ENCODE results near the gene COL16A1. TPM values are rescaled to one million over a fixed set of nuclear protein-coding genes. Genes with fewer than 3 reads are reported as not detected.

The COL16A1 gene
- total RNA-seq, 2 donors from 2014 or later = 10.1 to 15.8 TPM

GRCh38 chr1:31642897-31643296, 60.9 kb downstream of the COL16A1 start:
- intact Hi-C loops (cut with DNase I) = no loop called here
- no peaks in the 10 kb centered on the region for H3K9me3 ChIP-seq
- no peaks in the 10 kb centered on the region for H3K27me3 ChIP-seq
- WGBS, 2 donors = 87 to 90% methylated on average over 3 of the region's 3 CpGs
- H3K36me3 ChIP-seq (replicated peaks in 1 of 2; ENCODE audit: insufficient read depth in 1 of 2, low read depth in 2 of 2) = no peaks in the 10 kb centered on the region
- H3K4me1 ChIP-seq = peaks cover 51% of the 10 kb centered on the region
- no peak overlapping the region for H3K4me3 ChIP-seq
- no peak for TF ChIP-seq POLR2A (IDR thresholded peaks at IDR 0.05)
- no peak for TF ChIP-seq CTCF (IDR thresholded peaks at IDR 0.05)
- no peak for ATAC-seq
- no peak overlapping the region for H3K27ac ChIP-seq
- DNase-seq = no peak

- no peaks in the 10 kb centered on the region for H3K9me3 ChIP-seq
- ATAC-seq (no peak), DNase-seq (no peak)
- H3K4me1 ChIP-seq = peaks cover 51% of the 10 kb centered on the region
- TF ChIP-seq POLR2A (IDR thresholded peaks at IDR 0.05) (no peak), CTCF (IDR thresholded peaks at IDR 0.05) (no peak)
- WGBS, 2 donors = 92 to 93% methylated on average over 4 of the region's 4 CpGs
- intact Hi-C loops (cut with DNase I) = no loop called here
- no peaks in the 10 kb centered on the region for H3K36me3 ChIP-seq (replicated peaks in 1 of 2; ENCODE audit: insufficient read depth in 1 of 2, low read depth in 2 of 2)
- no peak overlapping the region for H3K27ac ChIP-seq
- no peaks in the 10 kb centered on the region for H3K27me3 ChIP-seq
- H3K4me3 ChIP-seq = no peak overlapping the region
Observed at GRCh38 chr1:31642366-31642765, 61.5 kb downstream of the COL16A1 start.

GRCh38 chr1:31640964-31641363, 62.9 kb downstream of the COL16A1 start:
- Histone ChIP-seq H3K36me3 (replicated peaks in 1 of 2; ENCODE audit: insufficient read depth in 1 of 2, low read depth in 2 of 2) (no peaks in the 10 kb centered on the region), H3K9me3 (no peaks in the 10 kb centered on the region), H3K27ac (no peak overlapping the region), H3K4me3 (no peak overlapping the region), H3K4me1 (peaks cover 51% of the 10 kb centered on the region), H3K27me3 (no peaks in the 10 kb centered on the region)
- DNase-seq (no peak), ATAC-seq (no peak)
- intact Hi-C loops (cut with DNase I) = no loop called here
- no peak for TF ChIP-seq POLR2A (IDR thresholded peaks at IDR 0.05)
- no peak for TF ChIP-seq CTCF (IDR thresholded peaks at IDR 0.05)
- 75 to 94% methylated on average over 4 of the region's 4 CpGs for WGBS, 2 donors

- H3K4me3 ChIP-seq = no peak overlapping the region
- no peak for ATAC-seq
- intact Hi-C loops (cut with DNase I) = no loop called here
- peaks cover 44% of the 10 kb centered on the region for H3K4me1 ChIP-seq
- no peaks in the 10 kb centered on the region for H3K9me3 ChIP-seq
- no peaks in the 10 kb centered on the region for H3K27me3 ChIP-seq
- TF ChIP-seq POLR2A (IDR thresholded peaks at IDR 0.05) = no peak
- TF ChIP-seq CTCF (IDR thresholded peaks at IDR 0.05) = no peak
- H3K27ac ChIP-seq = no peak overlapping the region
- no peaks in the 10 kb centered on the region for H3K36me3 ChIP-seq (replicated peaks in 1 of 2; ENCODE audit: insufficient read depth in 1 of 2, low read depth in 2 of 2)
- no peak for DNase-seq
Observed at GRCh38 chr1:31640179-31640578, 63.6 kb downstream of the COL16A1 start.

GRCh38 chr1:31639543-31639942, 64.3 kb downstream of the COL16A1 start:
- TF ChIP-seq CTCF (IDR thresholded peaks at IDR 0.05) (no peak), POLR2A (IDR thresholded peaks at IDR 0.05) (no peak)
- no peaks in the 10 kb centered on the region for H3K27me3 ChIP-seq
- peaks cover 43% of the 10 kb centered on the region for H3K4me1 ChIP-seq
- ATAC-seq = no peak
- DNase-seq = no peak
- 51 to 70% methylated on average over 5 of the region's 5 CpGs for WGBS, 2 donors
- intact Hi-C loops (cut with DNase I) = no loop called here
- H3K27ac ChIP-seq = no peak overlapping the region
- no peaks in the 10 kb centered on the region for H3K36me3 ChIP-seq (replicated peaks in 1 of 2; ENCODE audit: insufficient read depth in 1 of 2, low read depth in 2 of 2)
- no peaks in the 10 kb centered on the region for H3K9me3 ChIP-seq
- no peak overlapping the region for H3K4me3 ChIP-seq
